ENCODE measurements around the gene DLGAP3. TPM values are rescaled to one million over a fixed set of nuclear protein-coding genes. Genes with fewer than 3 reads are reported as not detected.

Gene DLGAP3
- total RNA-seq, 1 experiment from 2014 or later: 0.27 TPM

GRCh38 chr1:34975771-34976170, 46.3 kb upstream of the DLGAP3 start:
- ChIA-PET POLR2A (no interaction called here), RAD21 (ENCODE audit: low non-redundant PET in 1 of 2, low total read pairs in 2 of 2, uncharacterized antibody in 2 of 2, unreplicated experiment in 2 of 2) (no interaction called here), CTCF (no interaction called here)
- ATAC-seq (no peak), DNase-seq (ENCODE audit: low read depth, low spot score) (no peak)
- Histone ChIP-seq H3K27ac (ENCODE audit: low read depth, low read length) (no peak overlapping the region), H4K20me1 (ENCODE audit: insufficient read depth) (no peaks in the 10 kb centered on the region), H3K9me2 (ENCODE audit: insufficient read depth) (no peaks in the 10 kb centered on the region), H3K36me3 (ENCODE audit: control insufficient read depth in 1 of 2, insufficient read depth in 2 of 2, low read length in 2 of 2) (no peaks in the 10 kb centered on the region), H3K27me3 (ENCODE audit: insufficient read depth, low read length) (no peaks in the 10 kb centered on the region), H2AFZ (ENCODE audit: low read depth, low read length, poor library complexity, severe bottlenecking) (no peak overlapping the region), H3K9ac (ENCODE audit: low read length) (no peak overlapping the region), H3K9me3 (ENCODE audit: control insufficient read depth in 1 of 2, insufficient read depth in 1 of 2, low read depth in 1 of 2, low read length in 2 of 2) (no peaks in the 10 kb centered on the region), H3K4me3 (replicated peaks in 1 of 2; ENCODE audit: low read depth in 1 of 2, low read length in 2 of 2) (no peak overlapping the region), H3K79me2 (ENCODE audit: insufficient read depth, low read length) (no peaks in the 10 kb centered on the region), H3K4me1 (ENCODE audit: control insufficient read depth in 1 of 2, insufficient read depth in 2 of 2, low read length in 2 of 2) (peaks cover 0 to 1% of the 10 kb centered on the region in 2 experiments; a peak in 1 of 4 replicates), H3K4me2 (ENCODE audit: low read length) (no peak overlapping the region)
- BruUV-seq (replicated peaks): no TSS peak
- intact Hi-C loops (cut with micrococcal nuclease): no loop called here
- TF ChIP-seq EZH2 (IDR thresholded peaks at IDR 0.05) (no peak), EGR1 (IDR thresholded peaks at IDR 0.05; ENCODE audit: low read depth) (no peak), SP1 (IDR thresholded peaks at IDR 0.05; ENCODE audit: low read depth) (no peak), POLR2A (IDR thresholded peaks at IDR 0.05; ENCODE audit: borderline replicate concordance, extremely low read depth, insufficient read depth, insufficient read length) (no peak), SRF (IDR thresholded peaks at IDR 0.05; ENCODE audit: low read depth) (no peak), YY1 (IDR thresholded peaks at IDR 0.05; ENCODE audit: extremely low read depth, insufficient replicate concordance, low read depth, low read length) (no peak), SIN3A (IDR thresholded peaks at IDR 0.05; ENCODE audit: low read depth) (no peak), POLR2AphosphoS5 (IDR thresholded peaks at IDR 0.05; ENCODE audit: low read depth, low read length) (no peak), ZNF274 (IDR thresholded peaks at IDR 0.05; ENCODE audit: low read depth, low read length) (no peak), RAD21 (IDR thresholded peaks at IDR 0.05; ENCODE audit: low read depth) (no peak), REST (IDR thresholded peaks at IDR 0.05; ENCODE audit: low read depth) (no peak), EZH2phosphoT487 (IDR thresholded peaks at IDR 0.05; ENCODE audit: borderline replicate concordance) (no peak), ELF1 (IDR thresholded peaks at IDR 0.05; ENCODE audit: borderline replicate concordance, low read depth) (no peak)
- TF ChIP-seq, protein P1, sequence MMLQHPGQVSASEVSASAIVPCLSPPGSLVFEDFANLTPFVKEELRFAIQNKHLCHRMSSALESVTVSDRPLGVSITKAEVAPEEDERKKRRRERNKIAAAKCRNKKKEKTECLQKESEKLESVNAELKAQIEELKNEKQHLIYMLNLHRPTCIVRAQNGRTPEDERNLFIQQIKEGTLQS (IDR thresholded peaks at IDR 0.05): no peak
- TF ChIP-seq, protein P2, sequence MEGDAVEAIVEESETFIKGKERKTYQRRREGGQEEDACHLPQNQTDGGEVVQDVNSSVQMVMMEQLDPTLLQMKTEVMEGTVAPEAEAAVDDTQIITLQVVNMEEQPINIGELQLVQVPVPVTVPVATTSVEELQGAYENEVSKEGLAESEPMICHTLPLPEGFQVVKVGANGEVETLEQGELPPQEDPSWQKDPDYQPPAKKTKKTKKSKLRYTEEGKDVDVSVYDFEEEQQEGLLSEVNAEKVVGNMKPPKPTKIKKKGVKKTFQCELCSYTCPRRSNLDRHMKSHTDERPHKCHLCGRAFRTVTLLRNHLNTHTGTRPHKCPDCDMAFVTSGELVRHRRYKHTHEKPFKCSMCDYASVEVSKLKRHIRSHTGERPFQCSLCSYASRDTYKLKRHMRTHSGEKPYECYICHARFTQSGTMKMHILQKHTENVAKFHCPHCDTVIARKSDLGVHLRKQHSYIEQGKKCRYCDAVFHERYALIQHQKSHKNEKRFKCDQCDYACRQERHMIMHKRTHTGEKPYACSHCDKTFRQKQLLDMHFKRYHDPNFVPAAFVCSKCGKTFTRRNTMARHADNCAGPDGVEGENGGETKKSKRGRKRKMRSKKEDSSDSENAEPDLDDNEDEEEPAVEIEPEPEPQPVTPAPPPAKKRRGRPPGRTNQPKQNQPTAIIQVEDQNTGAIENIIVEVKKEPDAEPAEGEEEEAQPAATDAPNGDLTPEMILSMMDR (IDR thresholded peaks at IDR 0.05 in 2 of 3, conservative IDR thresholded peaks at IDR 0.05 in 1 of 3; ENCODE audit: borderline replicate concordance in 1 of 3, insufficient read depth in 1 of 3, low read depth in 2 of 3, low read length in 2 of 3): no peak

Measured in HCT116 (cell line).